Caco-2 (cell line): ENCODE results near the gene DSTN. TPM values are rescaled to one million over a fixed set of nuclear protein-coding genes. Genes with fewer than 3 reads are reported as not detected.

Experiments
- BruUV-seq: library from RNA; stranded (reverse); fragments of 400-500 nt; replicated peaks from 2 replicates; lab custom pipeline; 2021; lab: Mats Ljungman, UMichigan
- CTCF ChIA-PET: fragments of 300-600 bp; sonication (Branson Sonifier 250); formaldehyde crosslinking; loops from one replicate; lab custom pipeline; 2022; ENCODE audit warnings: antibody characterized with exemption; lab: Charles Lee
- POLR2A ChIA-PET: fragments of 300-600 bp; sonication (Branson Sonifier 250); formaldehyde crosslinking; loops from one replicate; lab custom pipeline; 2022; ENCODE audit warnings: antibody characterized with exemption; lab: Charles Lee
- DNase-seq, 2 experiments: peaks; one replicate each; pipeline versions ENCODE4 v3.0.0 to v3.0.0-alpha.2; 2020 to 2022
- H3K27me3 ChIP-seq: replicated peaks from 2 replicates; pipeline ENCODE4 v1.6.0; 2011; ENCODE audit warnings: low read length; ENCODE audit not compliant: control insufficient read depth, insufficient read depth
- H3K36me3 ChIP-seq: 2 replicates; pipeline ENCODE4 v1.5.1; 2011; ENCODE audit warnings: low read length; ENCODE audit not compliant: control insufficient read depth, insufficient read depth
- H3K4me1 ChIP-seq: fragments of 250-450 bp; sonication (Bioruptor Pico); 2 replicates; pipeline ENCODE4 v1.5.1; 2020; ENCODE audit warnings: mild to moderate bottlenecking
- H3K4me3 ChIP-seq: 2 replicates; pipeline ENCODE4 v1.5.1; 2011; ENCODE audit warnings: low read depth, mild to moderate bottlenecking, control low read depth, low read length
- H3K9me3 ChIP-seq: fragments of 250-450 bp; sonication (Bioruptor Pico); 2 replicates; pipeline ENCODE4 v1.5.1; 2020; ENCODE audit warnings: mild to moderate bottlenecking, moderate library complexity
- H3K27ac Mint-ChIP-seq: one replicate; pipeline ENCODE4 v1.8.0; 2022; ENCODE audit warnings: mixed read lengths; ENCODE audit not compliant: unreplicated experiment
- H3K27me3 Mint-ChIP-seq: one replicate; pipeline ENCODE4 v1.8.0; 2022; ENCODE audit warnings: mixed read lengths; ENCODE audit not compliant: insufficient read depth, unreplicated experiment
- H3K36me3 Mint-ChIP-seq: one replicate; pipeline ENCODE4 v1.8.0; 2022; ENCODE audit warnings: mild to moderate bottlenecking, mixed read lengths; ENCODE audit not compliant: insufficient read depth, unreplicated experiment
- H3K4me1 Mint-ChIP-seq: one replicate; pipeline ENCODE4 v1.8.0; 2022; ENCODE audit warnings: low read depth, mixed read lengths; ENCODE audit not compliant: unreplicated experiment
- H3K4me3 Mint-ChIP-seq: one replicate; pipeline ENCODE4 v1.8.0; 2022; ENCODE audit warnings: mild to moderate bottlenecking, moderate library complexity, mixed read lengths; ENCODE audit not compliant: unreplicated experiment
- H3K9me3 Mint-ChIP-seq: one replicate; pipeline ENCODE4 v1.8.0; 2022; ENCODE audit warnings: mixed read lengths; ENCODE audit not compliant: unreplicated experiment
- CTCF ChIP-seq, 2 experiments: fragments of 200-600 bp in 1 of 2; IDR thresholded peaks; 1 replicate in 1 of 2; 2 replicates in 1 of 2; pipeline versions ENCODE4 v1.5.1 to v1.8.0; 2011 to 2022; ENCODE audit warnings: antibody characterized with exemption in 1 of 2, control low read depth in 1 of 2, inconsistent platforms in 1 of 2, low read depth in 1 of 2, low read length in 1 of 2, mild to moderate bottlenecking in 1 of 2, moderate library complexity in 1 of 2; ENCODE audit not compliant: insufficient read depth in 1 of 2, severe bottlenecking in 1 of 2, unreplicated experiment in 1 of 2
- intact Hi-C: fragments of 100-400 bp; cut with micrococcal nuclease; formaldehyde crosslinking; loops from one replicate; pipeline ENCODE4 v1.10.0; 2022; ENCODE audit not compliant: unreplicated experiment
- total RNA-seq: library from RNA; stranded (reverse); gene quantifications from 2 replicates; pipeline ENCODE4 v1.2.3, GENCODE V29; 2022

The DSTN gene
- total RNA-seq, 1 experiment from 2014 or later, result 318 TPM

DNA sequence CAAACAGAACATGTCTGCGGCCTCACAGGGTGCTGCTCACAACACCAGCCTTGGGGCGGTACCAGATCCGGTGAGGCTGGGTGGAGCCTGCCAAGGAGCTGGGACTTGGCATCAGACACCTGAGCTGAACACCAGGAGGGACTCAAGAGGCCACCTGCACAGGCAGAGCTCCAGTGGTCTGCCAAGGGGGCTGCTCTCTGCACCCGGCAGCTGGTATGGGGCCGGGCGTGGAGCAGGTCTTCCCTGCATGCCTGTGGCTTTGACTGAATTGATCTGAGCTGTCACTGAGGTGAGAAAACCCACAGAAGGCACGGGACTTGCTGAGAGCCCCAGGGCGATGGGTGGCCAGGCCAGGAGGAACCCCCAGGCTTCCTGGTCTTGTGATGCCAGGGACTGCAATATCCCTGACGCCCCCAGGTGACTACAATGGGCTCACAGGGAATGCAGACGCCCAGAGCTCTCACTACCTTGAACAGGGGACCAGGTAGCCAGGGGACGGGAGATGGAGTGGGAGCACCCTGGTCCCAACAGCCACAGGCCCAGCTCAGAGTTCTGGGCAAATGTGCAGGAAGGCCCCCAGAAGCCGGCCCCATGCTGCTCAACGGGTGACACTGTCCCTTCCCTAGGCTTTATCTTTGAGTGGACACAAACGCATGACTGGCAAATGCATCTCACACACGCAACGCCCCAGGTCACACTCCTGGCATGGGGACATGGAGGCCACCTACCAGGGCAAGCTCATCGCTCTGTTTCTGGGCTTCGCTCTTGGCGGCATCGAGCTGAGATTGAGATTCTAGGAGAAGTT is 48.2 kb downstream of the DSTN start:
- peaks cover 100% of the 10 kb centered on the region for H3K36me3 Mint-ChIP-seq
- H3K27me3 Mint-ChIP-seq, result no peaks in the 10 kb centered on the region
- ChIA-PET POLR2A (interaction anchor here (0.8 kb wide), 1 partner anchor 48 kb away, joined by 3 read pairs; the partner anchor contains the start of gene DSTN), CTCF (interaction anchor here (0.6 to 1.4 kb wide), 4 partner anchors 18 to 260 kb away, joined by 3 to 6 read pairs (median 4); partner anchors contain the start of gene DSTN)
- TF ChIP-seq CTCF (IDR thresholded peaks at IDR 0.05; ENCODE audit: insufficient read depth in 1 of 2, low read depth in 1 of 2, low read length in 1 of 2, severe bottlenecking in 1 of 2, unreplicated experiment in 1 of 2), result no peak
- peaks cover 5% of the 10 kb centered on the region for H3K4me1 Mint-ChIP-seq
- intact Hi-C loops, result loop anchor here (1.0 kb wide), 2 partner anchors 81 to 114 kb away; no protein-coding TSS in a partner anchor
- Histone ChIP-seq H3K4me3 (no peak overlapping the region), H3K36me3 (peaks cover 32% of the 10 kb centered on the region), H3K9me3 (no peaks in the 10 kb centered on the region), H3K27me3 (no peaks in the 10 kb centered on the region), H3K4me1 (0 out of 2 replicates have a peak, but pooled peaks cover 6% of the 10 kb centered on the region)
- DNase-seq, result peak in 1 of 2 experiments; percentile 33
- H3K27ac Mint-ChIP-seq, result peak overlapping the region; percentile 60
- no peak overlapping the region for H3K4me3 Mint-ChIP-seq
- BruUV-seq, result no TSS peak
- H3K9me3 Mint-ChIP-seq, result no peaks in the 10 kb centered on the region

DNA sequence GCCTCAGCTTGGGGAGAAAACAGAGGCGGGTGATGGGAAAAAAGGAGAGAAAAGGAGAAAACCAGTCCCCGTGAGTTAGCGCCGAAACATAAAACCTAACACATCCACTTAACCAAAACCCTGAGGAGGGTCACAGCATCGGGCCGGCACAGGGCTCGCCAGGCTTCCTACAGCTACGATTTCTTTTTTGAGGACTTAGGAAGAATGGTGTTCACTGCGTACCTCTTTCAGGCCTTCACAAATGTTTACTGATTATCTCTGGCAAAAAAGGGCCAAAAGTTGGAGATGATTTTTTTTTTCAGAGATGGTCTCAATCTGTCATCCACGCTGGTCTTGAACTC is 48.8 kb downstream of the DSTN start:
- Histone ChIP-seq H3K4me3 (no peak overlapping the region), H3K9me3 (no peaks in the 10 kb centered on the region), H3K36me3 (peaks cover 31% of the 10 kb centered on the region), H3K4me1 (0 out of 2 replicates have a peak, but pooled peaks cover 6% of the 10 kb centered on the region), H3K27me3 (no peaks in the 10 kb centered on the region)
- ChIA-PET CTCF (interaction anchor here (0.8 to 1.4 kb wide), 2 partner anchors 19 to 49 kb away, joined by 4 to 6 read pairs; partner anchors contain the start of gene DSTN), POLR2A (no interaction called here)
- peak overlapping the region; percentile 60 for H3K27ac Mint-ChIP-seq
- no peak for DNase-seq
- H3K27me3 Mint-ChIP-seq, result no peaks in the 10 kb centered on the region
- BruUV-seq, result no TSS peak
- intact Hi-C loops, result no loop called here
- H3K9me3 Mint-ChIP-seq, result no peaks in the 10 kb centered on the region
- H3K36me3 Mint-ChIP-seq, result peaks cover 100% of the 10 kb centered on the region
- no peak for TF ChIP-seq CTCF (IDR thresholded peaks at IDR 0.05; ENCODE audit: insufficient read depth in 1 of 2, low read depth in 1 of 2, low read length in 1 of 2, severe bottlenecking in 1 of 2, unreplicated experiment in 1 of 2)
- H3K4me1 Mint-ChIP-seq, result peaks cover 5% of the 10 kb centered on the region
- H3K4me3 Mint-ChIP-seq, result no peak overlapping the region

- BruUV-seq, result no TSS peak
- Mint-ChIP-seq H3K9me3 (no peaks in the 10 kb centered on the region), H3K4me1 (peaks cover 5% of the 10 kb centered on the region), H3K27me3 (no peaks in the 10 kb centered on the region), H3K36me3 (peaks cover 100% of the 10 kb centered on the region), H3K27ac (peak overlapping the region; percentile 42), H3K4me3 (no peak overlapping the region)
- TF ChIP-seq CTCF (IDR thresholded peaks at IDR 0.05; ENCODE audit: insufficient read depth in 1 of 2, low read depth in 1 of 2, low read length in 1 of 2, severe bottlenecking in 1 of 2, unreplicated experiment in 1 of 2), result no peak
- peaks cover 33% of the 10 kb centered on the region for H3K36me3 ChIP-seq
- CTCF ChIA-PET, result no interaction called here
- no peaks in the 10 kb centered on the region for H3K27me3 ChIP-seq
- intact Hi-C loops, result no loop called here
- H3K4me3 ChIP-seq, result no peak overlapping the region
- peak in 1 of 2 experiments; percentile 28 for DNase-seq
- no peaks in the 10 kb centered on the region for H3K9me3 ChIP-seq
- POLR2A ChIA-PET, result no interaction called here
- H3K4me1 ChIP-seq, result 0 out of 2 replicates have a peak, but pooled peaks cover 6% of the 10 kb centered on the region
Observed at GRCh38 chr20:17619351-17620093, 49.6 kb downstream of the DSTN start.
